ENCODE measurements around the gene COL18A1.

DNA sequence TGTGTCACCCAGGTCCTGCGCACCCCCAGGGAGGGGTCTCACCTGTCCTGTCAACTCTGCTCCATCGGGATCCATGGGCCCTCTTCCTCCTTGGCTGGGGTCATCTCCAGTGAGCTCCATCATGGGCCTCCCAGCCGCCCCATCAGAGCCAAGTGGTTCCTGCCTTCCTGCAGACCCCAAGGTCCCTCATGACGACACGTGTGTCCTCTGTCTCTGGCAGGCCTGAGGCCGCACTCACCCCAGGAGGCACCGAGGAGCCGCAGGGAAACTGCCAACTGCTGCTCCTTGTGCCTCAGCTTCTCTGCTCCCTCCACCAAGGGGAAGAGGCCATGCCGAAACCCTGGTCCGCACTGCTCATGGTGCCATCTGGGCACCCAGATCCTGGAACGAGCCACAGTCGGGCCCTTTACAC lies 46.8 kb downstream of the COL18A1 start:
- no peak for TF ChIP-seq POLR2A (IDR thresholded peaks at IDR 0.05)
- TF ChIP-seq, protein P1, sequence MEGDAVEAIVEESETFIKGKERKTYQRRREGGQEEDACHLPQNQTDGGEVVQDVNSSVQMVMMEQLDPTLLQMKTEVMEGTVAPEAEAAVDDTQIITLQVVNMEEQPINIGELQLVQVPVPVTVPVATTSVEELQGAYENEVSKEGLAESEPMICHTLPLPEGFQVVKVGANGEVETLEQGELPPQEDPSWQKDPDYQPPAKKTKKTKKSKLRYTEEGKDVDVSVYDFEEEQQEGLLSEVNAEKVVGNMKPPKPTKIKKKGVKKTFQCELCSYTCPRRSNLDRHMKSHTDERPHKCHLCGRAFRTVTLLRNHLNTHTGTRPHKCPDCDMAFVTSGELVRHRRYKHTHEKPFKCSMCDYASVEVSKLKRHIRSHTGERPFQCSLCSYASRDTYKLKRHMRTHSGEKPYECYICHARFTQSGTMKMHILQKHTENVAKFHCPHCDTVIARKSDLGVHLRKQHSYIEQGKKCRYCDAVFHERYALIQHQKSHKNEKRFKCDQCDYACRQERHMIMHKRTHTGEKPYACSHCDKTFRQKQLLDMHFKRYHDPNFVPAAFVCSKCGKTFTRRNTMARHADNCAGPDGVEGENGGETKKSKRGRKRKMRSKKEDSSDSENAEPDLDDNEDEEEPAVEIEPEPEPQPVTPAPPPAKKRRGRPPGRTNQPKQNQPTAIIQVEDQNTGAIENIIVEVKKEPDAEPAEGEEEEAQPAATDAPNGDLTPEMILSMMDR (IDR thresholded peaks at IDR 0.05), result no peak
